ENCODE measurements around the gene SEMA7A. TPM values are rescaled to one million over a fixed set of nuclear protein-coding genes. Genes with fewer than 3 reads are reported as not detected.

Gene SEMA7A
- total and polyA plus RNA-seq, 7 experiments from 2014 or later: 1.6 to 15.7 (median 5.0) TPM; not detected in 2

GRCh38 chr15:74375303-74375693 is 58.5 kb downstream of the SEMA7A start:
- Mint-ChIP-seq H3K27me3 (peaks cover 0 to 22% (median 2%) of the 10 kb centered on the region in 5 donors), H3K4me1 (peaks cover 0 to 40% (median 15%) of the 10 kb centered on the region in 7 donors), H3K4me3 (peak overlapping the region; percentile 68 to 89 (median 84)), H3K9me3 (no peaks in the 10 kb centered on the region), H3K27ac (peak overlapping the region in 3 of 9 donors; percentile 19 to 69 (median 22)), H3K36me3 (no peaks in the 10 kb centered on the region)
- DNase-seq (peak; percentile 53 to 81 (median 73)), ATAC-seq (peak; percentile 40)
- intact Hi-C loops (cut with micrococcal nuclease): loop anchor here (1.0 to 2.0 kb wide), 11 partner anchors 28 to 828 kb away; partner anchors contain the start of genes ARID3B (in 1 of the 2), CLK3 (in 1 of the 2), PPCDC (in 1 of the 2) and UBL7 (in 1 of the 2)
- Histone ChIP-seq H3K4me3 (ENCODE audit: low read length) (peak overlapping the region; percentile 98), H3K27ac (ENCODE audit: low read depth, low read length) (no peak overlapping the region), H3K9me3 (ENCODE audit: control insufficient read depth in 2 of 3, low read length in 3 of 3) (no peaks in the 10 kb centered on the region), H3K27me3 (ENCODE audit: control insufficient read depth in 2 of 2, insufficient read depth in 2 of 2, low read length in 2 of 2) (no peaks in the 10 kb centered on the region), H3K4me1 (ENCODE audit: control insufficient read depth in 2 of 2, insufficient read depth in 2 of 2, low read length in 2 of 2) (peaks cover 9% of the 10 kb centered on the region in 2 donors), H3K36me3 (ENCODE audit: control insufficient read depth in 2 of 3, insufficient read depth in 3 of 3, low read length in 3 of 3) (no peaks in the 10 kb centered on the region)
- ChIA-PET CTCF (interaction anchor here (0.7 to 6.8 kb wide), 10 partner anchors 10 to 452 kb away, joined by 3 to 74 read pairs (median 4); no protein-coding TSS in a partner anchor), POLR2A (interaction anchor here (1.1 to 1.3 kb wide), 4 partner anchors 27 to 85 kb away, joined by 4 to 8 read pairs (median 4); partner anchors contain the start of gene UBL7)

- CTCF ChIA-PET: interaction anchor here (0.7 to 6.8 kb wide), 11 partner anchors 23 to 803 kb away, joined by 3 to 74 read pairs (median 3); no protein-coding TSS in a partner anchor
- no peaks in the 10 kb centered on the region for H3K9me3 Mint-ChIP-seq
- no peaks in the 10 kb centered on the region for H3K27me3 ChIP-seq (ENCODE audit: control insufficient read depth in 2 of 2, insufficient read depth in 2 of 2, low read length in 2 of 2)
- H3K27ac ChIP-seq (ENCODE audit: low read depth, low read length): no peak overlapping the region
- intact Hi-C loops (cut with micrococcal nuclease): loop anchor here (1.0 to 5.0 kb wide), 17 partner anchors 28 to 1078 kb away; partner anchors contain the start of genes CLK3 (in 2 of the 2), UBL7 (in 2 of the 2), ARID3B (in 1 of the 2) and PPCDC (in 1 of the 2)
- H3K4me3 ChIP-seq (ENCODE audit: low read length): peak overlapping the region; percentile 98
- H3K9me3 ChIP-seq (ENCODE audit: control insufficient read depth in 2 of 3, low read length in 3 of 3): no peaks in the 10 kb centered on the region
- peaks cover 0 to 40% (median 15%) of the 10 kb centered on the region in 7 donors for H3K4me1 Mint-ChIP-seq
- DNase-seq (peak in 1 of 9 donors; percentile 19), ATAC-seq (peak; percentile 10)
- H3K4me3 Mint-ChIP-seq: peak overlapping the region; percentile 68 to 89 (median 84)
- H3K36me3 ChIP-seq (ENCODE audit: control insufficient read depth in 2 of 3, insufficient read depth in 3 of 3, low read length in 3 of 3): no peaks in the 10 kb centered on the region
- peaks cover 9% of the 10 kb centered on the region in 2 donors for H3K4me1 ChIP-seq (ENCODE audit: control insufficient read depth in 2 of 2, insufficient read depth in 2 of 2, low read length in 2 of 2)
- H3K27me3 Mint-ChIP-seq: peaks cover 0 to 25% (median 5%) of the 10 kb centered on the region in 5 donors
- peak overlapping the region in 7 of 9 donors; percentile 19 to 82 (median 40) for H3K27ac Mint-ChIP-seq
- H3K36me3 Mint-ChIP-seq: no peaks in the 10 kb centered on the region
- POLR2A ChIA-PET: interaction anchor here (1.1 to 1.3 kb wide), 5 partner anchors 28 to 115 kb away, joined by 3 to 8 read pairs (median 4); partner anchors contain the start of gene UBL7
Measured at GRCh38 chr15:74374648-74375302, 59.0 kb downstream of the SEMA7A start.

GRCh38 chr15:74373731-74374647 is 59.8 kb downstream of the SEMA7A start:
- CTCF ChIA-PET: interaction anchor here (0.6 to 6.8 kb wide), 17 partner anchors 8 to 802 kb away, joined by 3 to 74 read pairs (median 3); no protein-coding TSS in a partner anchor
- no peaks in the 10 kb centered on the region for H3K36me3 ChIP-seq (ENCODE audit: control insufficient read depth in 2 of 3, insufficient read depth in 3 of 3, low read length in 3 of 3)
- intact Hi-C loops (cut with micrococcal nuclease): loop anchor here (1.0 to 5.0 kb wide), 16 partner anchors 29 to 1078 kb away; partner anchors contain the start of genes CLK3 (in 2 of the 2), ARID3B (in 1 of the 2), PPCDC (in 1 of the 2) and SIN3A (in 1 of the 2)
- H3K4me1 Mint-ChIP-seq: peaks cover 0 to 32% (median 15%) of the 10 kb centered on the region in 7 donors
- H3K4me3 Mint-ChIP-seq: peak overlapping the region; percentile 68 to 89 (median 84)
- no peaks in the 10 kb centered on the region for H3K9me3 ChIP-seq (ENCODE audit: control insufficient read depth in 2 of 3, low read length in 3 of 3)
- no peaks in the 10 kb centered on the region for H3K36me3 Mint-ChIP-seq
- ATAC-seq: peak; percentile 97
- peaks cover 0 to 31% (median 5%) of the 10 kb centered on the region in 5 donors for H3K27me3 Mint-ChIP-seq
- H3K27ac ChIP-seq (ENCODE audit: low read depth, low read length): peak overlapping the region; percentile 62
- POLR2A ChIA-PET: interaction anchor here (0.7 to 1.3 kb wide), 6 partner anchors 28 to 116 kb away, joined by 3 to 8 read pairs (median 4); partner anchors contain the start of gene UBL7
- no peaks in the 10 kb centered on the region for H3K27me3 ChIP-seq (ENCODE audit: control insufficient read depth in 2 of 2, insufficient read depth in 2 of 2, low read length in 2 of 2)
- peaks cover 9% of the 10 kb centered on the region in 2 donors for H3K4me1 ChIP-seq (ENCODE audit: control insufficient read depth in 2 of 2, insufficient read depth in 2 of 2, low read length in 2 of 2)
- H3K4me3 ChIP-seq (ENCODE audit: low read length): peak overlapping the region; percentile 98
- DNase-seq: peak; percentile 82 to 94 (median 91)
- H3K27ac Mint-ChIP-seq: peak overlapping the region; percentile 18 to 82 (median 40)
- H3K9me3 Mint-ChIP-seq: no peaks in the 10 kb centered on the region

GRCh38 chr15:74373056-74373650 is 60.6 kb downstream of the SEMA7A start:
- H3K4me1 ChIP-seq (ENCODE audit: control insufficient read depth in 2 of 2, insufficient read depth in 2 of 2, low read length in 2 of 2): peaks cover 9% of the 10 kb centered on the region in 2 donors
- DNase-seq (peak in 1 of 9 donors; percentile 15), ATAC-seq (no peak)
- no peak overlapping the region for H3K27ac ChIP-seq (ENCODE audit: low read depth, low read length)
- H3K27me3 ChIP-seq (ENCODE audit: control insufficient read depth in 2 of 2, insufficient read depth in 2 of 2, low read length in 2 of 2): no peaks in the 10 kb centered on the region
- H3K9me3 ChIP-seq (ENCODE audit: control insufficient read depth in 2 of 3, low read length in 3 of 3): no peaks in the 10 kb centered on the region
- H3K4me3 Mint-ChIP-seq: peak overlapping the region; percentile 68 to 89 (median 84)
- intact Hi-C loops (cut with micrococcal nuclease): loop anchor here (1.0 to 5.0 kb wide), 5 partner anchors 396 to 1079 kb away; partner anchors contain the start of gene SIN3A (in 1 of the 2)
- no peaks in the 10 kb centered on the region for H3K36me3 Mint-ChIP-seq
- POLR2A ChIA-PET: no interaction called here
- peaks cover 0 to 27% (median 12%) of the 10 kb centered on the region in 7 donors for H3K4me1 Mint-ChIP-seq
- no peak overlapping the region for H3K4me3 ChIP-seq (ENCODE audit: low read length)
- CTCF ChIA-PET: interaction anchor here (0.6 to 6.8 kb wide), 9 partner anchors 9 to 261 kb away, joined by 3 to 74 read pairs (median 4); no protein-coding TSS in a partner anchor
- peaks cover 0 to 38% (median 10%) of the 10 kb centered on the region in 5 donors for H3K27me3 Mint-ChIP-seq
- H3K27ac Mint-ChIP-seq: peak overlapping the region in 5 of 9 donors; percentile 18 to 82 (median 75)
- no peaks in the 10 kb centered on the region for H3K36me3 ChIP-seq (ENCODE audit: control insufficient read depth in 2 of 3, insufficient read depth in 3 of 3, low read length in 3 of 3)
- no peaks in the 10 kb centered on the region for H3K9me3 Mint-ChIP-seq

- ATAC-seq (no peak), DNase-seq (no peak)
- H3K36me3 Mint-ChIP-seq: no peaks in the 10 kb centered on the region
- CTCF ChIA-PET: interaction anchor here (1.3 kb wide), 1 partner anchor 119 kb away, joined by 4 read pairs; no protein-coding TSS in a partner anchor
- H3K4me3 Mint-ChIP-seq: no peak overlapping the region
- Histone ChIP-seq H3K36me3 (ENCODE audit: control insufficient read depth in 2 of 3, insufficient read depth in 3 of 3, low read length in 3 of 3) (no peaks in the 10 kb centered on the region), H3K4me3 (ENCODE audit: low read length) (no peak overlapping the region), H3K27me3 (ENCODE audit: control insufficient read depth in 2 of 2, insufficient read depth in 2 of 2, low read length in 2 of 2) (peaks cover 0 to 2% of the 10 kb centered on the region in 2 donors), H3K27ac (ENCODE audit: low read depth, low read length) (no peak overlapping the region), H3K9me3 (ENCODE audit: control insufficient read depth in 2 of 3, low read length in 3 of 3) (no peaks in the 10 kb centered on the region), H3K4me1 (ENCODE audit: control insufficient read depth in 2 of 2, insufficient read depth in 2 of 2, low read length in 2 of 2) (peaks cover 9 to 12% of the 10 kb centered on the region in 2 donors)
- H3K27me3 Mint-ChIP-seq: peaks cover 11 to 63% (median 21%) of the 10 kb centered on the region in 5 donors
- peaks cover 0 to under 1% (median 0%) of the 10 kb centered on the region in 11 donors for H3K9me3 Mint-ChIP-seq
- intact Hi-C loops (cut with micrococcal nuclease): loop anchor here (5.0 kb wide), 3 partner anchors 417 to 1082 kb away; partner anchors contain the start of gene SIN3A (in 1 of the 2)
- POLR2A ChIA-PET: no interaction called here
- peaks cover 0 to 19% (median 12%) of the 10 kb centered on the region in 7 donors for H3K4me1 Mint-ChIP-seq
- no peak overlapping the region for H3K27ac Mint-ChIP-seq
Measured at GRCh38 chr15:74370471-74370870, 63.3 kb downstream of the SEMA7A start.

Measured in naive thymus-derived CD4-positive, alpha-beta T cell (primary cell).